Colonic mucosa (tissue), 4 donors: ENCODE data around the gene PLXNB1. TPM values are rescaled to one million over a fixed set of nuclear protein-coding genes. Genes with fewer than 3 reads are reported as not detected.

Experiments used
- DNase-seq: peaks from one replicate; pipeline ENCODE4 v3.0.0-alpha.2; 2020
- H3K27ac ChIP-seq: fragments of 200-600 bp; one replicate; pipeline ENCODE4 v1.8.0; 2021
- H3K27me3 ChIP-seq: fragments of 200-600 bp; one replicate; pipeline ENCODE4 v1.8.0; 2021
- H3K36me3 ChIP-seq: fragments of 200-600 bp; one replicate; pipeline ENCODE4 v1.8.0; 2021
- H3K4me1 ChIP-seq: fragments of 200-600 bp; one replicate; pipeline ENCODE4 v1.8.0; 2021; ENCODE audit warnings: mild to moderate bottlenecking
- H3K4me3 ChIP-seq: fragments of 200-600 bp; one replicate; pipeline ENCODE4 v1.8.0; 2021
- H3K9ac ChIP-seq, 2 donors: one replicate each; pipeline ENCODE4 v1.7.0; 2013; ENCODE audit warnings: control low read depth in 2 of 2, low read depth in 2 of 2, low read length in 2 of 2
- H3K9me3 ChIP-seq: fragments of 200-600 bp; one replicate; pipeline ENCODE4 v1.8.0; 2021
- CTCF ChIP-seq: fragments of 200-600 bp; IDR thresholded peaks from one replicate; pipeline ENCODE4 v1.8.0; 2022; ENCODE audit warnings: antibody characterized with exemption, mild to moderate bottlenecking
- intact Hi-C: fragments of 100-400 bp; cut with DNase I; formaldehyde crosslinking; loops from one replicate; pipeline ENCODE4 v1.14.1; 2022
- total RNA-seq, 2 donors: library from RNA; stranded (reverse); fragmentation: NEBNext Ultra II Directional in 1 of 2; extraction: Animal tissue kit (Norgen Biotek cat#: 25700) in 1 of 2; gene quantifications; one replicate each; pipeline ENCODE4 v1.2.1, GENCODE V29; 2021
- donor health status: healthy.
- donor health status: DM: no; HTN: no; CAD: no.
- donor health status: DM: no; HTN: no; CAD: no.

PLXNB1 gene
- total RNA-seq, 2 donors from 2014 or later = 70.6 to 131 TPM

GRCh38 chr3:48439820-48440589 is 10.1 kb upstream of the PLXNB1 start, which contains the start of the genes CCDC51 and TMA7:
TSS of gene CCDC51 (minus strand) at chr3:48440119. CDS start at chr3:48435128, 4,991 bp downstream.
TSS of gene TMA7 (plus strand) at chr3:48440257. CDS start at chr3:48440297, 40 bp downstream.
- Histone ChIP-seq H3K27me3 (no peaks in the 10 kb centered on the region), H3K9ac (peak within 1 kb of the TSS; percentile 93 to 94), H3K4me3 (peak within 1 kb of the TSS; percentile 77), H3K27ac (peak within 1 kb of the TSS; percentile 83), H3K9me3 (no peaks in the 10 kb centered on the region), H3K36me3 (no peaks in the 10 kb centered on the region), H3K4me1 (peaks cover 8% of the 10 kb centered on the region)
- DNase-seq = peak; percentile 99
- intact Hi-C loops = loop anchor here (5.0 kb wide), 1 partner anchor 248 kb away; no protein-coding TSS in a partner anchor
- no peak for TF ChIP-seq CTCF

- no peak for TF ChIP-seq CTCF
- no peak overlapping the region for H3K4me3 ChIP-seq
- no peak overlapping the region for H3K9ac ChIP-seq
- H3K27ac ChIP-seq = no peak overlapping the region
- H3K27me3 ChIP-seq = no peaks in the 10 kb centered on the region
- no peaks in the 10 kb centered on the region for H3K36me3 ChIP-seq
- intact Hi-C loops = loop anchor here (2.0 to 5.0 kb wide), 3 partner anchors 37 to 246 kb away; no protein-coding TSS in a partner anchor
- no peak for DNase-seq
- peaks cover 30% of the 10 kb centered on the region for H3K4me1 ChIP-seq
- H3K9me3 ChIP-seq = no peaks in the 10 kb centered on the region
Observed at GRCh38 chr3:48437812-48438211, 7.9 kb upstream of the PLXNB1 start.

- Histone ChIP-seq H3K27ac (no peak overlapping the region), H3K36me3 (no peaks in the 10 kb centered on the region), H3K9ac (no peak overlapping the region), H3K4me3 (no peak overlapping the region), H3K4me1 (peaks cover 30% of the 10 kb centered on the region), H3K9me3 (no peaks in the 10 kb centered on the region), H3K27me3 (no peaks in the 10 kb centered on the region)
- no peak for TF ChIP-seq CTCF
- no peak for DNase-seq
- intact Hi-C loops = loop anchor here (2.0 to 5.0 kb wide), 3 partner anchors 36 to 245 kb away; no protein-coding TSS in a partner anchor
Observed at GRCh38 chr3:48436855-48437254, 7.0 kb upstream of the PLXNB1 start.

GRCh38 chr3:48436477-48436787 is 6.5 kb upstream of the PLXNB1 start:
- no peak for DNase-seq
- intact Hi-C loops = loop anchor here (2.0 to 5.0 kb wide), 3 partner anchors 36 to 244 kb away; no protein-coding TSS in a partner anchor
- Histone ChIP-seq H3K4me3 (no peak overlapping the region), H3K27me3 (no peaks in the 10 kb centered on the region), H3K9me3 (no peaks in the 10 kb centered on the region), H3K4me1 (peaks cover 30% of the 10 kb centered on the region), H3K36me3 (no peaks in the 10 kb centered on the region), H3K27ac (no peak overlapping the region), H3K9ac (no peak overlapping the region)
- TF ChIP-seq CTCF = no peak

GRCh38 chr3:48435774-48436476 is 6.0 kb upstream of the PLXNB1 start:
- peaks cover 30% of the 10 kb centered on the region for H3K4me1 ChIP-seq

More at GRCh38 chr3:48435774-48436476, 6.0 kb upstream of the PLXNB1 start:
- no peaks in the 10 kb centered on the region for H3K36me3 ChIP-seq
- no peaks in the 10 kb centered on the region for H3K27me3 ChIP-seq
- no peak overlapping the region for H3K27ac ChIP-seq
- peak; percentile 92 for DNase-seq
- no peaks in the 10 kb centered on the region for H3K9me3 ChIP-seq
- H3K9ac ChIP-seq = no peak overlapping the region
- intact Hi-C loops = loop anchor here (2.0 to 5.0 kb wide), 3 partner anchors 35 to 244 kb away; no protein-coding TSS in a partner anchor
- TF ChIP-seq CTCF = peak; percentile 100
- H3K4me3 ChIP-seq = no peak overlapping the region
